ENCODE results near the gene SFXN2.

- TF ChIP-seq CTCF (IDR thresholded peaks at IDR 0.05) (no peak), POLR2A (IDR thresholded peaks at IDR 0.05) (no peak)
Observed at GRCh38 chr10:102785818-102786217, 71.4 kb downstream of the SFXN2 start.

All from tibial nerve (tissue), 3 donors.